M059J (cell line): ENCODE measurements around the gene NSRP1. TPM values are rescaled to one million over a fixed set of nuclear protein-coding genes. Genes with fewer than 3 reads are reported as not detected.

Source experiments
- DNase-seq: peaks from one replicate; pipeline ENCODE4 v3.0.0-alpha.2; 2012; ENCODE audit warnings: low read depth
- total RNA-seq: library from RNA; depleted of rRNA; stranded (reverse); fragments of >200 nt; shearing (Covaris generic); gene quantifications from 2 replicates; pipeline ENCODE4 v1.2.3, GENCODE V29; 2014

NSRP1 gene
- total RNA-seq, 1 experiment from 2014 or later = 8.7 TPM

GRCh38 chr17:30124273-30124796, 7.7 kb downstream of the NSRP1 start:
- DNase-seq = no peak

- DNase-seq = no peak
Observed at GRCh38 chr17:30130121-30130520, 13.5 kb downstream of the NSRP1 start.

- no peak for DNase-seq
Observed at GRCh38 chr17:30132615-30133014, 16.0 kb downstream of the NSRP1 start.

GRCh38 chr17:30133197-30133596, 16.6 kb downstream of the NSRP1 start:
- no peak for DNase-seq

- DNase-seq = no peak
Observed at GRCh38 chr17:30134551-30134950, 17.9 kb downstream of the NSRP1 start.

GRCh38 chr17:30137158-30137557, 20.5 kb downstream of the NSRP1 start:
- DNase-seq = no peak

GRCh38 chr17:30147860-30148259, 31.2 kb downstream of the NSRP1 start:
- DNase-seq = peak; percentile 52

GRCh38 chr17:30148376-30148775, 31.8 kb downstream of the NSRP1 start:
- peak; percentile 7 for DNase-seq

GRCh38 chr17:30151471-30151870, 34.9 kb downstream of the NSRP1 start:
- no peak for DNase-seq

GRCh38 chr17:30153463-30153862, 36.8 kb downstream of the NSRP1 start:
- no peak for DNase-seq

GRCh38 chr17:30155389-30155788, 38.8 kb downstream of the NSRP1 start:
- DNase-seq = no peak

GRCh38 chr17:30158896-30159625, 42.4 kb downstream of the NSRP1 start:
- no peak for DNase-seq

GRCh38 chr17:30160419-30161172, 44.0 kb downstream of the NSRP1 start:
- no peak for DNase-seq

- no peak for DNase-seq
Observed at GRCh38 chr17:30161601-30162000, 45.0 kb downstream of the NSRP1 start.

GRCh38 chr17:30164531-30164930, 47.9 kb downstream of the NSRP1 start:
- DNase-seq = no peak

- DNase-seq = no peak
Observed at GRCh38 chr17:30165147-30165546, 48.5 kb downstream of the NSRP1 start.

GRCh38 chr17:30165960-30166359, 49.3 kb downstream of the NSRP1 start:
- DNase-seq = no peak

GRCh38 chr17:30170415-30170987, 53.9 kb downstream of the NSRP1 start:
- no peak for DNase-seq

GRCh38 chr17:30172560-30172959, 55.9 kb downstream of the NSRP1 start:
- DNase-seq = no peak

- DNase-seq = no peak
Observed at GRCh38 chr17:30173649-30174048, 57.0 kb downstream of the NSRP1 start.

GRCh38 chr17:30174556-30174955, 57.9 kb downstream of the NSRP1 start:
- no peak for DNase-seq

- no peak for DNase-seq
Observed at GRCh38 chr17:30176855-30177254, 60.2 kb downstream of the NSRP1 start.

GRCh38 chr17:30186761-30187160, 70.1 kb downstream of the NSRP1 start:
- DNase-seq = no peak
